ENCODE measurements around the gene HMCN2. TPM values are rescaled to one million over a fixed set of nuclear protein-coding genes. Genes with fewer than 3 reads are reported as not detected.
"Not testable (repeated sequence)": the region's sequence is repeated elsewhere in the genome, so short reads cannot be mapped to it uniquely, and the experiment has no call there.

The HMCN2 gene
- total RNA-seq, 6 donors from 2014 or later = 0.76 to 7.3 (median 1.5) TPM

DNA sequence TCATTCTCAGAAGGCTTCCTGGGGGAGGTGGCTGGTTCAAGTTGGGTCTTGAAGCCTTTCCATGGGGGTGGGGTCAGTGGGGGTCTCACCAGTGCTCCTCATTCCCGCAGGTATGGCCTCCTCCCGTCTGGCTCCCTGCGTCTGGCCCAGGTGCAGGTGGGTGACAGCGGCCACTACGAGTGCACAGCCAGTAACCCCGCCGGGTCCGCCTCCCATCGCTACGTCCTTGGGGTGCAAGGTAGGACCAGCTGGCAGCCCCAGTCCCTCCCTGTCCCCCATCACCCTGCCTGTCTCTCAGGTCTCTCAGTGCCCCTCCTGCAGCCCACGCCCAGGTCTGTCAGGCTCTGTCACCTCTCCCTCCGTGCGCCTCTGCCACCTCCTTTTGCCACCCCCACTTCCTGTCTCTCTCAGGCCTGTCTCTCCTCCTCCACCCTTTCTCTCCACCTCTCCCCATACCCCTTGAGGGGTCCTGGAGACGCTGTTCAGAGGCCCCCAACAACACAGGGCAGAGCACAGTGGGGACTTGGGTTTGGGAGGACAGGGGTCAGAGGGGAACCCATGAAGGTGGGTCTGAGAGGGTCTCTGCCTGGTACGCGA, 72.3 kb downstream of the HMCN2 start:
- Histone ChIP-seq H3K27me3 (no peaks in the 10 kb centered on the region), H3K27ac (no peak overlapping the region), H3K4me3 (no peak overlapping the region), H3K36me3 (no peaks in the 10 kb centered on the region), H3K4me1 (no peaks in the 10 kb centered on the region), H3K9me3 (no peaks in the 10 kb centered on the region)
- WGBS, 2 donors = 80 to 89% methylated on average over 15 to 16 of the region's 16 CpGs
- TF ChIP-seq POLR2AphosphoS5 (IDR thresholded peaks at IDR 0.05) (no peak), POLR2A (IDR thresholded peaks at IDR 0.05) (no peak), EP300 (IDR thresholded peaks at IDR 0.05) (no peak)
- TF ChIP-seq, protein P1, sequence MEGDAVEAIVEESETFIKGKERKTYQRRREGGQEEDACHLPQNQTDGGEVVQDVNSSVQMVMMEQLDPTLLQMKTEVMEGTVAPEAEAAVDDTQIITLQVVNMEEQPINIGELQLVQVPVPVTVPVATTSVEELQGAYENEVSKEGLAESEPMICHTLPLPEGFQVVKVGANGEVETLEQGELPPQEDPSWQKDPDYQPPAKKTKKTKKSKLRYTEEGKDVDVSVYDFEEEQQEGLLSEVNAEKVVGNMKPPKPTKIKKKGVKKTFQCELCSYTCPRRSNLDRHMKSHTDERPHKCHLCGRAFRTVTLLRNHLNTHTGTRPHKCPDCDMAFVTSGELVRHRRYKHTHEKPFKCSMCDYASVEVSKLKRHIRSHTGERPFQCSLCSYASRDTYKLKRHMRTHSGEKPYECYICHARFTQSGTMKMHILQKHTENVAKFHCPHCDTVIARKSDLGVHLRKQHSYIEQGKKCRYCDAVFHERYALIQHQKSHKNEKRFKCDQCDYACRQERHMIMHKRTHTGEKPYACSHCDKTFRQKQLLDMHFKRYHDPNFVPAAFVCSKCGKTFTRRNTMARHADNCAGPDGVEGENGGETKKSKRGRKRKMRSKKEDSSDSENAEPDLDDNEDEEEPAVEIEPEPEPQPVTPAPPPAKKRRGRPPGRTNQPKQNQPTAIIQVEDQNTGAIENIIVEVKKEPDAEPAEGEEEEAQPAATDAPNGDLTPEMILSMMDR (IDR thresholded peaks at IDR 0.05) = no peak
- ATAC-seq (ENCODE audit: low FRiP score in 2 of 2) (no peak), DNase-seq (peak in 1 of 2 donors; percentile 73)

DNA sequence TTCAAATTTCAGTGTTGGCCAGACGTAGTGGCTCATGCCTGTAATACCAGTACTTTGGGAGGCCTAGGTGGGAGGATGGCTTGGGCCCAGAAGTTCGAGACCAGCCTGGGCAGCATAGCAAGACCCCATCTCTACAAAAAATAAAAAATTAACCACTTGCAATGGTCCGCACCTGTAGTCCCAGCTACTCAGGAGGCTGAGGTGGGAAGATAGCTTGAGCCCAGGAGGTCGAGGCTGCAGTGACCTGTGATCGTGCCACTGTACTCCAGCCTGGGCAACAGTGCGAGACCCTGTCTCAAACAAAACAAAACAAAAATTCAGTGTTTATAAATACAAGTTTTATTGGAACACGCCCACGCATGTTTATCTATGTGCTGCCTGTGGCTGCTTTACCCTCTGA, 73.3 kb downstream of the HMCN2 start:
- H3K36me3 ChIP-seq; H3K4me3 ChIP-seq; H3K27me3 ChIP-seq; DNase-seq; ATAC-seq (ENCODE audit: low FRiP score in 2 of 2); H3K4me1 ChIP-seq; H3K27ac ChIP-seq; H3K9me3 ChIP-seq: not testable (repeated sequence)
- WGBS, 2 donors = 87 to 91% methylated on average over 8 of the region's 8 CpGs

DNA sequence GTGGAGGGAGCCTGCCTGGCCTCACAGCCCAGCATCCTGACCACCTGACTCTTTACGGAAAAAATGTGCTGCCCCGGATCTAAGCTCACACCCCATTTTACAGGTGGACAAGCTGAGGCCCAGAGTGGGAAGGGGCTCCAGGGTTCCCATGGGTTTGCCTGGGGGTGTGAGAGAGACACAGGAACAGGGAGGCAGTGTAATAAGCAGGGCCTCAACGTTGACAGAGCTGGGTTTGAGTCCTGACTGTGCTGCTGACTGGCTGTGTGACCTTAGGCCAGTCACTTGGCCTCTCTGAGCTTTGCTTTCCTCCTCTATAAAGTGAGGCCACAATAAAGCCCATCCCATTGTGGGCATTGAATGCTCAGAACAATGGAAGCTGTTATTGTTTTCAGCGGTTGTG, 73.7 kb downstream of the HMCN2 start:
- 51 to 61% methylated on average over 4 of the region's 4 CpGs for WGBS, 2 donors
- no peak for ATAC-seq (ENCODE audit: low FRiP score in 2 of 2)

DNA sequence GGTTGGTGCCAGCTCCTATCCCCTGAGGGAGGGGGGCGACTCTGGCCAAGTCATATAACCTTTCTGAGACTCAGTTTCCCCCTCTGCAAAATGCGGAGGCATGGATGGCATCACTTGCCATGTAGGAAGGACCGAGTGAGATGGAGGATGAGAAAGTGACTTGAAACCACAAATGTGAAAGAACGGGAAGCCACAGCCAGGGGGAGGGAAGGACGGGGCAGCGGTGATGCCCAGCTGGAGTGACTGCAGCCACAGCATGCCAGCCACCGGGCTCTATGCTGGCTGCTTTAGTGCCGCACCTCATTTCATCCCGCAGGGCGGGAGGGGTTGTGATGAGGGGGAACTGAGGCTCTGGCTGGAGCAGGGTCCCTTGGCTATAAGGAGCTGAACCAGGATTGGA, 74.5 kb downstream of the HMCN2 start:
- ATAC-seq (ENCODE audit: low FRiP score in 2 of 2) (no peak), DNase-seq (peak in 1 of 2 donors; percentile 46)
- H3K27me3 ChIP-seq = no peaks in the 10 kb centered on the region
- no peak overlapping the region for H3K4me3 ChIP-seq
- TF ChIP-seq, protein P1 (IDR thresholded peaks at IDR 0.05) = no peak
- no peak for TF ChIP-seq EP300 (IDR thresholded peaks at IDR 0.05)
- no peak for TF ChIP-seq POLR2A (IDR thresholded peaks at IDR 0.05)
- TF ChIP-seq POLR2AphosphoS5 (IDR thresholded peaks at IDR 0.05) = no peak
- no peaks in the 10 kb centered on the region for H3K9me3 ChIP-seq
- no peak overlapping the region for H3K27ac ChIP-seq
- no peaks in the 10 kb centered on the region for H3K36me3 ChIP-seq
- no peaks in the 10 kb centered on the region for H3K4me1 ChIP-seq
- WGBS, 2 donors = 63 to 78% methylated on average over 8 to 10 of the region's 10 CpGs

More for the DNA sequence above, 73.7 kb downstream of the HMCN2 start:
- DNase-seq = no peak
- H3K27ac ChIP-seq = no peak overlapping the region
- H3K9me3 ChIP-seq = no peaks in the 10 kb centered on the region
- no peaks in the 10 kb centered on the region for H3K4me1 ChIP-seq
- no peaks in the 10 kb centered on the region for H3K27me3 ChIP-seq
- H3K4me3 ChIP-seq = no peak overlapping the region
- TF ChIP-seq POLR2AphosphoS5 (IDR thresholded peaks at IDR 0.05) (no peak), POLR2A (IDR thresholded peaks at IDR 0.05) (no peak), EP300 (IDR thresholded peaks at IDR 0.05) (no peak)
- TF ChIP-seq, protein P1 (IDR thresholded peaks at IDR 0.05) = no peak
- no peaks in the 10 kb centered on the region for H3K36me3 ChIP-seq

DNA sequence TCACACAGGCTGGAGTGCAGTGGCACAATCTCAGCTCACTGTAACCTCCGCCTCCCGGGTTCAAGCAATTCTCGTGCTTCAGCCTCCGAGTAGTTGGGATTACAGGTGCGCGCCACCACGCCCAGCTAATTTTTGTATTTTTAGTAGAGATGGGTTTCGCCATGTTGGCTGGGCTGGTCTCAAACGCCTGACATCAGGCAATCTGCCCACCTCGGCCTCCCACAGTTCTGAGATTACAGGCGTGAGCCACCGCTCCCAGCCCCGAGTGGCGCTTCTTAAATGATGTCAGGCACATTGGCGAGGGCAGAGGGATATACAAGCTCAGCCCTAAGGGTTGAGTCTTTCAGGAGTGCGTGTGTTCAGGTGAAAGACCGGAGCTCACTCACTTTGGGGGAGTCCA, 75.0 kb downstream of the HMCN2 start:
- H3K27me3 ChIP-seq; H3K4me1 ChIP-seq; DNase-seq; H3K27ac ChIP-seq; H3K36me3 ChIP-seq; H3K4me3 ChIP-seq; H3K9me3 ChIP-seq; ATAC-seq (ENCODE audit: low FRiP score in 2 of 2): not testable (repeated sequence)
- 85 to 97% methylated on average over 11 to 13 of the region's 17 CpGs for WGBS, 2 donors

DNA sequence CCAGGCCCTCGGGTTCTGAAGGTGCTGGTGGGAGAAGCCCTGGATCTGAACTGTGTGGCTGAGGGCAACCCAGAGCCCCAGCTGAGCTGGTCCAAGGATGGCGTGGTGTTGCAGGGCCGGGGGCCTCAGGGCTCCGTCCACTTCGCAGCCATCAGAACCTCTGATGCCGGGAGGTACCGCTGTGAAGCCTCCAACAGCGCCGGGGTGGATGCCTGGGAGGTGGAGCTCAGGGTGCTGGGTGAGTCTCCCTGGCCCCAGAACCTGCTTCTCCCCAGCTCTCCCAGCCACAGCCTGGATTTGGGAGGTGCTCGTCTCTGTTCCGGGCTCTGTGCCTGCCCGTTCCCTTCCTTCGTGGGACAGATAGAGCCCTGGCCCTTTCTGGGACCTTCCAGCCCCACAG, 75.6 kb downstream of the HMCN2 start:
- no peak overlapping the region for H3K4me3 ChIP-seq
- no peaks in the 10 kb centered on the region for H3K9me3 ChIP-seq
- 80 to 82% methylated on average over 4 to 13 of the region's 13 CpGs for WGBS, 2 donors
- ATAC-seq (ENCODE audit: low FRiP score in 2 of 2) = no peak
- DNase-seq = peak in 1 of 2 donors; percentile 42
- no peak for TF ChIP-seq EP300 (IDR thresholded peaks at IDR 0.05)
- TF ChIP-seq POLR2A (IDR thresholded peaks at IDR 0.05) = no peak
- no peaks in the 10 kb centered on the region for H3K27me3 ChIP-seq
- no peaks in the 10 kb centered on the region for H3K36me3 ChIP-seq
- H3K4me1 ChIP-seq = no peaks in the 10 kb centered on the region
- H3K27ac ChIP-seq = no peak overlapping the region

All from upper lobe of left lung (tissue), 6 donors.